Fibroblast of villous mesenchyme (primary cell): ENCODE data around the gene ERG. TPM values are rescaled to one million over a fixed set of nuclear protein-coding genes. Genes with fewer than 3 reads are reported as not detected.

ENCODE experiments used
- DNase-seq: peaks from one replicate; pipeline ENCODE4 v3.0.0-alpha.2; 2010; ENCODE audit warnings: low read depth
- H3K4me3 ChIP-seq: 2 replicates; pipeline ENCODE4 v1.5.1; 2011; ENCODE audit warnings: low read depth, mild to moderate bottlenecking, low read length
- CTCF ChIP-seq: IDR thresholded peaks from 2 replicates; pipeline ENCODE4 v1.5.1; 2012; ENCODE audit warnings: low read depth, mild to moderate bottlenecking, low read length; ENCODE audit not compliant: insufficient read depth
- total RNA-seq: library from RNA; depleted of rRNA; stranded (reverse); fragments of >200 nt; gene quantifications from 2 replicates; pipeline ENCODE4 v1.2.3, GENCODE V29; 2012

Gene ERG
- total RNA-seq, 1 donor = not detected

- DNase-seq = no peak
- H3K4me3 ChIP-seq = no peak overlapping the region
- TF ChIP-seq CTCF = no peak
Measured at GRCh38 chr21:38500073-38500472, 1.8 kb upstream of the ERG start.

DNA sequence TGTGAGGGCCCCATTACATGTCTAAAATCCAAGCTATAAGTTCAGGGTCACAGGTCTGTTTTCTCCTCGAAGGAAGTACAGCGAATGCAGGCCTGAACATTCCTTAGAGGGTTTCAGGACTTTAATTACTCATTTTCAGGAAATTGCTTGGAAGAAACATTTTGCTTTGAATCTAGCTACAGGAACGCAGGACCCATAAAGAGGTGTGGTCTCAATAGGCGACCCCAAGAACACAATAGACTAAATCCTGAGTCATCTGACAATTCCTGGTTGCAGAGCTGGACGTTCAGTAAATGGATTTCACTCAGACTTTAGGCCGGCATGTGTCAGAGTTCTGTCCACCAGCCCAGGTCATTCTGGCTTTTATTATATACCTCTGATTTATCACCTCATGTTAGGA is 1.0 kb upstream of the ERG start:
- no peak for DNase-seq
- H3K4me3 ChIP-seq = no peak overlapping the region
- TF ChIP-seq CTCF = no peak

DNA sequence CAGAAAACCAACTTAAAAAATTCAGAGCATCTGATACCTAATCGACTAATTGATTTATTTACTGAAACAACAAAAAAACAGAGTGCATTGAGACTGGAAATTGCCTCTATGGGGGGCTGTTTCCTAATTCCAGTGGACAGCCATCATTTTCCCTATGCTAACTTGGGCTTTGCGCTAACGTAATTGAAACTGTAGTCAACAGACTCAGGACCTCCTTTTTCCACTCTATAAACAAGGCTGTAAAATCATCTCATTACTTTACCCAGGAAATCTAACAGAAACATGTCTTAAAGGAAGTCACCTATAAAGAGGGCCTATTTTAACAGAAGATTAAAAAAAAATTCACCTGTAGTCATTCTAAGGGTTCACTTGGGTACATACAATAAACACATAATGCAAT is 2.1 kb downstream of the ERG start:
- TF ChIP-seq CTCF = no peak
- H3K4me3 ChIP-seq = no peak overlapping the region
- DNase-seq = no peak

- H3K4me3 ChIP-seq = no peak overlapping the region
- TF ChIP-seq CTCF = no peak
- DNase-seq = no peak
Measured at GRCh38 chr21:38495696-38496095, 2.6 kb downstream of the ERG start.

- no peak overlapping the region for H3K4me3 ChIP-seq
- TF ChIP-seq CTCF = no peak
- no peak for DNase-seq
Measured at GRCh38 chr21:38495242-38495641, 3.0 kb downstream of the ERG start.

DNA sequence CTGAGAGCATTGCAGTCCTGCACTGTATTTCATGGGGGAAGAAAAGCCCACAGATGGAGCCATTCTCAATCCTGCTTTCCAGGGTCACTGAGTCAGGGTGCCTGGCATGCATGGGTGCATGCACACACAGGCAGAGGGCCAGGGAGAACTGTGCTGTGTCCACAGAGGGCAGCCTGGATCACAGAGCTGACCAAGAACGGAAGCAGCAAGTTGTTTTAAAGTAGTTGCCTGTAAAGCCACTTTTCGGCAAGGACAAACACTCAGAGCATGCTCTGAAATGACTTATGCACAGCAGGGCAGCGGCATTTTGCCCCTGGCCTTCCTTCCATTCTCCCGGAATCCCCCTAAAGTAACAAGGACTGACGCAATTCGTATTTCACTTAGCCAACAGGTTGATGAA is 3.6 kb downstream of the ERG start:
- DNase-seq = no peak
- no peak overlapping the region for H3K4me3 ChIP-seq

DNA sequence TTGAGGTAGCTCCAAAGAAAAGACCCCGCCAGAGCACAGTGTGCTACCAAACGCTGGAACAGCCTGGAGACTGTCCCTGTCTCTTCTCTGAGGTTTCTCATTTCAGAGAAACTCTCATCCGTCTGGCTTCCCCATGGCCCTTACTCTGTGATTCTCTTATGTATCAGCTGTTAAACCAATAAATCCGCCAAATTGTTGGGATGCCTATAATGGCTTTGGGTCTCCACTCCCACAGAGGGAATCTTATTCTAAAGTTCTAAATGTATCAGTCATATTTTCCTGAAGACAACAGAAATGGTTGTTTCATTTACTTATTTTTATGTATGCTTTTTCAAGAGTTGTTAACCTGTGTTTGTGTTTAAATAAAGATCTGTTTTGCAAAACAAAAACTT is 4.0 kb downstream of the ERG start:
- no peak for TF ChIP-seq CTCF
- DNase-seq = no peak
- no peak overlapping the region for H3K4me3 ChIP-seq

More for the DNA sequence above, 3.6 kb downstream of the ERG start:
- no peak for TF ChIP-seq CTCF
